ENCODE measurements around the gene PIN1.
A peak's percentile ranks its signal among the peaks of the same experiment; 100 is the strongest.

- TF ChIP-seq CTCF (conservative IDR thresholded peaks at IDR 0.05): no peak
- peak; percentile 41; the same call in 1 of the 2 replicates for TF ChIP-seq ZFX (IDR thresholded peaks at IDR 0.05)
These were observed 410 bp downstream of the PIN1 start for GRCh38 chr19:9835507-9835949.

Data from C4-2B (cell line).